Neural progenitor cell (in vitro differentiated cells): ENCODE measurements around the gene CLK3. TPM values are rescaled to one million over a fixed set of nuclear protein-coding genes. Genes with fewer than 3 reads are reported as not detected.

Source experiments
- DNase-seq: peaks from one replicate; pipeline ENCODE4 v3.0.0-alpha.2; 2016; ENCODE audit warnings: low spot score
- H2AFZ ChIP-seq: fragments of 200-600 bp; sonication (generic); replicated peaks from 2 replicates; pipeline ENCODE4 v1.6.1; 2016; ENCODE audit warnings: antibody characterized with exemption
- H3F3A ChIP-seq: fragments of 200-600 bp; sonication (generic); 2 replicates; pipeline ENCODE4 v1.6.1; 2016; ENCODE audit warnings: antibody characterized with exemption, low read depth
- H3K27ac ChIP-seq: fragments of 200-600 bp; sonication (generic); 2 replicates; pipeline ENCODE4 v1.5.1; 2016; ENCODE audit warnings: mild to moderate bottlenecking
- H3K27me3 ChIP-seq: fragments of 200-600 bp; sonication (generic); 2 replicates; pipeline ENCODE4 v1.6.1; 2016; ENCODE audit warnings: mild to moderate bottlenecking, moderate library complexity
- H3K36me3 ChIP-seq: fragments of 200-600 bp; sonication (generic); 2 replicates; pipeline ENCODE4 v1.5.1; 2016
- H3K4me1 ChIP-seq: fragments of 200-600 bp; sonication (generic); 2 replicates; pipeline ENCODE4 v1.6.1; 2016; ENCODE audit warnings: mixed run types
- H3K4me2 ChIP-seq: fragments of 200-600 bp; sonication (generic); 2 replicates; pipeline ENCODE4 v1.6.1; 2016
- H3K4me3 ChIP-seq: fragments of 200-600 bp; sonication (generic); 2 replicates; pipeline ENCODE4 v1.5.1; 2016
- H3K79me2 ChIP-seq: fragments of 200-600 bp; sonication (generic); 2 replicates; pipeline ENCODE4 v1.6.1; 2016; ENCODE audit warnings: low read depth
- H3K9ac ChIP-seq: fragments of 200-600 bp; sonication (generic); 2 replicates; pipeline ENCODE4 v1.6.1; 2016
- H3K9me3 ChIP-seq: fragments of 200-600 bp; sonication (generic); 2 replicates; pipeline ENCODE4 v1.5.1; 2016; ENCODE audit warnings: low read depth
- H4K20me1 ChIP-seq: fragments of 200-600 bp; sonication (generic); 2 replicates; pipeline ENCODE4 v1.6.1; 2016; ENCODE audit warnings: low read depth
- H3K27ac Mint-ChIP-seq: 3 replicates; pipeline ENCODE4 v1.8.0; 2021; ENCODE audit warnings: mixed read lengths
- H3K27me3 Mint-ChIP-seq: 2 replicates; pipeline ENCODE4 v1.8.0; 2022; ENCODE audit warnings: low read depth, mild to moderate bottlenecking, inconsistent platforms, moderate library complexity, mixed read lengths; ENCODE audit not compliant: insufficient read depth
- H3K36me3 Mint-ChIP-seq: 3 replicates; pipeline ENCODE4 v1.8.0; 2021; ENCODE audit warnings: mixed read lengths
- H3K4me1 Mint-ChIP-seq: 3 replicates; pipeline ENCODE4 v1.8.0; 2021; ENCODE audit warnings: mixed read lengths
- H3K4me3 Mint-ChIP-seq: 3 replicates; pipeline ENCODE4 v1.8.0; 2021; ENCODE audit warnings: mild to moderate bottlenecking, moderate library complexity, mixed read lengths
- H3K9me3 Mint-ChIP-seq: 3 replicates; pipeline ENCODE4 v1.8.0; 2020; ENCODE audit warnings: mixed read lengths
- EZH2 ChIP-seq: fragments of 200-600 bp; sonication (generic); IDR thresholded peaks from 2 replicates; pipeline ENCODE4 v1.6.1; 2017; ENCODE audit warnings: antibody characterized with exemption, mild to moderate bottlenecking, moderate library complexity
- EZH2phosphoT487 ChIP-seq: fragments of 200-600 bp; sonication (generic); IDR thresholded peaks from 2 replicates; pipeline ENCODE4 v1.6.1; 2017; ENCODE audit warnings: antibody characterized with exemption
- total RNA-seq: library from RNA; depleted of rRNA; stranded (reverse); fragments of >200 nt; gene quantifications from 2 replicates; pipeline ENCODE4 v1.2.3, GENCODE V29; 2015; ENCODE audit warnings: low replicate concordance
- TF ChIP-seq, protein P1 (sequence below): fragments of 200-600 bp; sonication (generic); IDR thresholded peaks from 2 replicates; pipeline ENCODE4 v1.5.1; 2017; ENCODE audit warnings: antibody characterized with exemption, mild to moderate bottlenecking

Gene CLK3
- total RNA-seq, 1 donor from 2014 or later = 66.1 TPM

DNA sequence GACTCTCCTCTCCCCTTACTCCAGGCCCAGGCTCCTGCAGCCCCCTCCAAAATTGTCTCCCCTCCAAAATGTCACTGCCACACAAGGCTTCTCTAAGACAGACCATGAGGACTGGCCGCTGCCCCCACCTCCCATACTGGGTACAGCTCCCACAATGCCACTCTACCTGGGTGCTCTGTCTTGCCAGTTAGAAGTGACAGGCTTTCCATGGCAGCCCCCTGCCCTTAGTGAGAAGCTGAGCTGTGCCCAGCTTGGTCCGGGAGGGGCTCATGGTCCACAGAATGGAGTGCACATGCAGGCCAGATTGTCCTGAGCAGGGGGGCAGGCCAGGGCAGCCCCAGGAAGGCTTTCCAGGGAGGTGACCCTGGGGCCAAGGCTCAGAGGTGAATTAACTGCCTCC is 3.0 kb upstream of the CLK3 start:
- Mint-ChIP-seq H3K4me1 (peaks cover 16% of the 10 kb centered on the region), H3K9me3 (no peaks in the 10 kb centered on the region), H3K27me3 (peaks cover 8% of the 10 kb centered on the region), H3K36me3 (no peaks in the 10 kb centered on the region), H3K27ac (peak overlapping the region; percentile 95), H3K4me3 (peak overlapping the region; percentile 83)
- peaks cover 25% of the 10 kb centered on the region for H3K4me1 ChIP-seq
- TF ChIP-seq EZH2phosphoT487 = no peak
- TF ChIP-seq EZH2 = no peak
- TF ChIP-seq, protein P1, sequence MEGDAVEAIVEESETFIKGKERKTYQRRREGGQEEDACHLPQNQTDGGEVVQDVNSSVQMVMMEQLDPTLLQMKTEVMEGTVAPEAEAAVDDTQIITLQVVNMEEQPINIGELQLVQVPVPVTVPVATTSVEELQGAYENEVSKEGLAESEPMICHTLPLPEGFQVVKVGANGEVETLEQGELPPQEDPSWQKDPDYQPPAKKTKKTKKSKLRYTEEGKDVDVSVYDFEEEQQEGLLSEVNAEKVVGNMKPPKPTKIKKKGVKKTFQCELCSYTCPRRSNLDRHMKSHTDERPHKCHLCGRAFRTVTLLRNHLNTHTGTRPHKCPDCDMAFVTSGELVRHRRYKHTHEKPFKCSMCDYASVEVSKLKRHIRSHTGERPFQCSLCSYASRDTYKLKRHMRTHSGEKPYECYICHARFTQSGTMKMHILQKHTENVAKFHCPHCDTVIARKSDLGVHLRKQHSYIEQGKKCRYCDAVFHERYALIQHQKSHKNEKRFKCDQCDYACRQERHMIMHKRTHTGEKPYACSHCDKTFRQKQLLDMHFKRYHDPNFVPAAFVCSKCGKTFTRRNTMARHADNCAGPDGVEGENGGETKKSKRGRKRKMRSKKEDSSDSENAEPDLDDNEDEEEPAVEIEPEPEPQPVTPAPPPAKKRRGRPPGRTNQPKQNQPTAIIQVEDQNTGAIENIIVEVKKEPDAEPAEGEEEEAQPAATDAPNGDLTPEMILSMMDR = no peak
- H3F3A ChIP-seq = peaks cover 20% of the 10 kb centered on the region
- peaks cover 19% of the 10 kb centered on the region for H4K20me1 ChIP-seq
- no peak overlapping the region for H3K4me2 ChIP-seq
- H2AFZ ChIP-seq = no peak overlapping the region
- H3K79me2 ChIP-seq = peaks cover 21% of the 10 kb centered on the region
- no peak for DNase-seq
- H3K27me3 ChIP-seq = peaks cover 10% of the 10 kb centered on the region
- no peak overlapping the region for H3K4me3 ChIP-seq
- H3K9me3 ChIP-seq = no peaks in the 10 kb centered on the region
- H3K27ac ChIP-seq = no peak overlapping the region
- no peaks in the 10 kb centered on the region for H3K36me3 ChIP-seq
- H3K9ac ChIP-seq = no peak overlapping the region

DNA sequence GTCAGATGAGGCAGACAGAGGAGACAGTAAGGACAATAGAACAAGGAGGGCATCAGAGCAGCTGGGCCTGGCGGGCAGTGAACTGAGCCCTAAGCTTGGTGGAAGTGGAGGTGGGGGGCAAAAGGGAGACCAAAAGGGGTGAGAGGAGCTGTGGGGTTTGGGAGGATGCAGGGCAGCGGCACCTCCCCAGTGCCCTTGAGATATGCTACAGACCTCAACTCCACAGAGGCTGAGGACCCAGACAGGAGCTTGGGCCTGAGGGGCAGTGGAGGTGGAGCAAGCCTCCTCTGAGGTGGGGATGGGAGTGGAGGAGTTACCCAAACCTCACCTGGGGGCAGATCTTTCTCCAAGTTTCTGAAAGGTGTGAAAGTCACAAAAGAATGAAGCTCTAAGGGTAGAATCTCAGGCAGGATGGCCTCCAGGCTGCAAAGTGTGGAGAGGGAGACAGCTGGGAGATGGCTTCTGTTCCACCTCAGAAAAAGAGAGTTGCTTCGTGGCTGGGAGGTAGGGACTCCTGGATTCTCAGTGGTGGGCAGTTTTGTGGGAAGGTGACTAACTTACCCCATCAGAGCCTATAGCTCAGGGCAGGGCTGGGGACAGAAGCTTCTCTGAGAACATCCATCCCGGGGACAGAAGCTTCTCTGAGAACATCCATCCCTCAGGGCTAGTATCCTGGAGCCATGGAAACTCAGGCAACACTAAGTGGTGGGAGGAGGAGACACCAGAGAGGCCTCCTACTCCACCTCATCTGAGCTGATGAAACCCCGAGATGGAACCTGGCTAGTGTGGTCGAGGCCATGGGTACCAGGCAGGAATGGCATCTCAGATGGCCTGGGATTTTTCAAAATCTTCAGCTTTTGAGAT is 2.3 kb upstream of the CLK3 start:
- Histone ChIP-seq H2AFZ (no peak overlapping the region), H4K20me1 (peaks cover 26% of the 10 kb centered on the region), H3K4me1 (peaks cover 25% of the 10 kb centered on the region), H3K79me2 (peaks cover 27% of the 10 kb centered on the region), H3F3A (peaks cover 20% of the 10 kb centered on the region), H3K9ac (no peak overlapping the region), H3K27me3 (peaks cover 10% of the 10 kb centered on the region), H3K27ac (no peak overlapping the region), H3K9me3 (no peaks in the 10 kb centered on the region), H3K36me3 (no peaks in the 10 kb centered on the region), H3K4me2 (no peak overlapping the region), H3K4me3 (no peak overlapping the region)
- no peaks in the 10 kb centered on the region for H3K36me3 Mint-ChIP-seq
- no peaks in the 10 kb centered on the region for H3K9me3 Mint-ChIP-seq
- peaks cover 21% of the 10 kb centered on the region for H3K4me1 Mint-ChIP-seq
- H3K4me3 Mint-ChIP-seq = peak overlapping the region; percentile 83
- H3K27ac Mint-ChIP-seq = peak overlapping the region; percentile 95
- no peak for DNase-seq
- peaks cover 8% of the 10 kb centered on the region for H3K27me3 Mint-ChIP-seq
- TF ChIP-seq EZH2 (no peak), EZH2phosphoT487 (no peak)

DNA sequence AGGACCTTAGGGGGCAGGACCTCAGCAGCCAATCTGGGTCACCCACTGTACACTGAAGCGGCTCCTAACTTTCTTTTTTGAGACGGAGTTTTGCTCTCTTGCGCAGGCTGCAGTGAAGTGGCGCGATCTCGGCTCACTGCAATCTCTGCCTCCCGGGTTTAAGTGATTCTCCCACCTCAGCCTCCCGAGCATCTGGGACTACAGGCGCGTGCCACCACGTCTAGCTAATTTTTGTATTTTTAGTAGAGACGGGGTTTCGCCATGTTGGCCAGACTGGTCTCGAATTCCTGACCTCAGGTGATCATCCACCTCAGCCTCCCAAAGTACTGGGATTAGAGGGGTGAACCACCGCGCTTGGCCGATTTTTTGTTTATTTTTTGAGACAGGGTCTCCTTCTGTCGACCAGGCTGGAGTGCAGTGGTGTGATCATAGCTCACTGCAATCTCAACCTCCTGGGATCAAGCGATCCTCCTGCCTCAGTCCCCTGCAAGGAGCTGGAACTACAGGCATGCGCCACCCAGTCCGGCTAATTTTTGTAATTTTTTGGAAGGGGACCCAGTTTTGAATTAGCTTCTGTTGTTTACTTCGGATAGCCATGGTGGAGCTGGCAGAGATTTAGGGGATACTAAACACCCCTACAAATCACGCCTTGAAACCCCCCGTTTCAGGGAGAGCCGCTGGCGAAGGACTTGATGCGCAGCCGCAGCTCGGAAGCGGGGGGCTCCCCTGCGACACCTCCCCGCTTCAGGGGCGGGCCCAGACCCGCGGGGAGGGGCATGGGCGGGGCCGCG is 1.5 kb upstream of the CLK3 start:
- no peak overlapping the region for H3K27ac ChIP-seq

More for the DNA sequence above, 1.5 kb upstream of the CLK3 start:
- peak overlapping the region; percentile 48 for H2AFZ ChIP-seq
- peak overlapping the region; percentile 83 for H3K4me3 Mint-ChIP-seq
- H3K9me3 Mint-ChIP-seq = no peaks in the 10 kb centered on the region
- no peak for DNase-seq
- peaks cover 34% of the 10 kb centered on the region for H4K20me1 ChIP-seq
- H3K36me3 ChIP-seq = no peaks in the 10 kb centered on the region
- H3K9me3 ChIP-seq = no peaks in the 10 kb centered on the region
- H3K4me1 Mint-ChIP-seq = peaks cover 21% of the 10 kb centered on the region
- H3K4me2 ChIP-seq = peak overlapping the region; percentile 96
- TF ChIP-seq, protein P1 = no peak
- TF ChIP-seq EZH2phosphoT487 (no peak), EZH2 (no peak)
- peak overlapping the region; percentile 93 for H3K4me3 ChIP-seq
- no peaks in the 10 kb centered on the region for H3K36me3 Mint-ChIP-seq
- H3F3A ChIP-seq = peaks cover 20% of the 10 kb centered on the region
- H3K27me3 ChIP-seq = peaks cover 10% of the 10 kb centered on the region
- H3K79me2 ChIP-seq = peaks cover 35% of the 10 kb centered on the region
- no peak overlapping the region for H3K9ac ChIP-seq
- H3K4me1 ChIP-seq = peaks cover 25% of the 10 kb centered on the region
- H3K27ac Mint-ChIP-seq = no peak overlapping the region
- H3K27me3 Mint-ChIP-seq = peaks cover 10% of the 10 kb centered on the region
